Endometrial microvascular endothelial cells (primary cell): ENCODE results near the gene RPL7A. TPM values are rescaled to one million over a fixed set of nuclear protein-coding genes. Genes with fewer than 3 reads are reported as not detected.
"Not testable (repeated sequence)": the region's sequence is repeated elsewhere in the genome, so short reads cannot be mapped to it uniquely, and the experiment has no call there.

ENCODE experiments used
- in situ Hi-C: cut with HindIII; loops from 2 replicates; pipeline ENCODE4 v1.10.0; 2017; ENCODE audit warnings: low sequenced_read_pairs, low pct_unique_long_range_greater_than_20kb; ENCODE audit errors: inconsistent ontology term
- total RNA-seq: library from RNA; depleted of rRNA; stranded (reverse); fragments of >200 nt; gene quantifications from one replicate; pipeline ENCODE4 v1.2.3, GENCODE V29; 2015; ENCODE audit errors: inconsistent ontology term

RPL7A gene
- 2,760 TPM for total RNA-seq

- in situ Hi-C loops: no loop called here
Measured at GRCh38 chr9:133347985-133348717, at the start of gene RPL7A, which contains the start of gene MED22. Gene RPL7A, plus strand, starts transcription at chr9:133348218. Its CDS starts 26 bp downstream, at chr9:133348244. Gene MED22, minus strand, starts transcription at chr9:133348131. Its CDS starts 1,469 bp downstream, at chr9:133346662.

GRCh38 chr9:133299996-133300395, 48.0 kb upstream of the RPL7A start:
- in situ Hi-C loops: not testable (repeated sequence)

GRCh38 chr9:133301253-133302230, 46.5 kb upstream of the RPL7A start:
- in situ Hi-C loops: no loop called here

GRCh38 chr9:133303266-133304157, 44.5 kb upstream of the RPL7A start:
- in situ Hi-C loops: no loop called here

GRCh38 chr9:133304158-133304470, 43.9 kb upstream of the RPL7A start:
- in situ Hi-C loops: no loop called here

GRCh38 chr9:133304477-133305377, 43.3 kb upstream of the RPL7A start:
- in situ Hi-C loops: no loop called here

- in situ Hi-C loops: no loop called here
Measured at GRCh38 chr9:133305731-133306130, 42.3 kb upstream of the RPL7A start.

GRCh38 chr9:133306242-133307204, 41.5 kb upstream of the RPL7A start:
- in situ Hi-C loops: no loop called here

- in situ Hi-C loops: no loop called here
Measured at GRCh38 chr9:133307301-133307700, 40.7 kb upstream of the RPL7A start.

GRCh38 chr9:133309608-133310007, 38.4 kb upstream of the RPL7A start:
- in situ Hi-C loops: no loop called here

GRCh38 chr9:133315997-133316396, 32.0 kb upstream of the RPL7A start:
- in situ Hi-C loops: no loop called here

- in situ Hi-C loops: not testable (repeated sequence)
Measured at GRCh38 chr9:133317551-133317950, 30.5 kb upstream of the RPL7A start.

- in situ Hi-C loops: no loop called here
Measured at GRCh38 chr9:133320421-133320881, 27.6 kb upstream of the RPL7A start.

GRCh38 chr9:133321411-133321935, 26.5 kb upstream of the RPL7A start:
- in situ Hi-C loops: no loop called here

- in situ Hi-C loops: no loop called here
Measured at GRCh38 chr9:133322701-133323100, 25.3 kb upstream of the RPL7A start.

GRCh38 chr9:133323211-133323610, 24.8 kb upstream of the RPL7A start:
- in situ Hi-C loops: no loop called here
